Upper lobe of left lung (tissue), 6 donors: ENCODE measurements around the gene NOM1. TPM values are rescaled to one million over a fixed set of nuclear protein-coding genes. Genes with fewer than 3 reads are reported as not detected.

Source experiments
- ATAC-seq, 2 donors: fragments of 200-7000 bp; cut with Tn5 transposase; one replicate each; pipeline ENCODE4 v1.9.1; 2022; ENCODE audit warnings: mild to moderate bottlenecking in 2 of 2, moderate library complexity in 2 of 2; ENCODE audit not compliant: low FRiP score in 2 of 2
- DNase-seq, 2 donors: peaks; one replicate each; pipeline ENCODE4 v3.0.0-alpha.2; 2019 to 2020
- H3K27ac ChIP-seq, 4 donors: fragments of 200-600 bp; sonication (generic); one replicate each; pipeline ENCODE4 v1.5.1; 2016 to 2019
- H3K27me3 ChIP-seq, 4 donors: fragments of 200-600 bp; sonication (generic); one replicate each; pipeline ENCODE4 v1.5.1; 2017 to 2019
- H3K36me3 ChIP-seq, 4 donors: fragments of 200-600 bp; sonication (generic); one replicate each; pipeline ENCODE4 v1.5.1; 2016 to 2019
- H3K4me1 ChIP-seq, 4 donors: fragments of 200-600 bp; sonication (generic); one replicate each; pipeline ENCODE4 v1.5.1; 2018 to 2019
- H3K4me3 ChIP-seq, 4 donors: fragments of 200-600 bp; sonication (generic); one replicate each; pipeline ENCODE4 v1.5.1; 2017 to 2019; ENCODE audit warnings: mild to moderate bottlenecking in 2 of 4, moderate library complexity in 1 of 4
- H3K9me3 ChIP-seq, 4 donors: fragments of 200-600 bp; sonication (generic); one replicate each; pipeline ENCODE4 v1.5.1; 2018 to 2019
- CTCF ChIP-seq, 6 experiments: fragments of 450-650 bp in 4 of 6; fragments of 200-600 bp in 2 of 6; sonication (generic) in 2 of 6; IDR thresholded peaks; one replicate each; pipeline ENCODE4 v1.5.1; 2016 to 2019; ENCODE audit warnings: antibody characterized with exemption in 6 of 6
- EP300 ChIP-seq, 4 donors: sonication (generic); formaldehyde crosslinking; IDR thresholded peaks; one replicate each; pipeline ENCODE4 v1.5.1; 2017; ENCODE audit warnings: antibody characterized with exemption in 4 of 4, control low read depth in 2 of 4
- POLR2A ChIP-seq, 4 donors: fragments of 450-650 bp; IDR thresholded peaks; one replicate each; pipeline ENCODE4 v1.5.1; 2016 to 2017; ENCODE audit warnings: antibody characterized with exemption in 4 of 4, mild to moderate bottlenecking in 2 of 4
- POLR2AphosphoS5 ChIP-seq, 2 donors: sonication (generic); formaldehyde crosslinking; IDR thresholded peaks; one replicate each; pipeline ENCODE4 v1.5.1; 2017; ENCODE audit warnings: antibody characterized with exemption in 2 of 2
- WGBS, 2 donors: methylation state at CpG; one replicate each; pipeline ENCODE4 v1.1.5; 2017 to 2018; 5-methylcytosine and 5-hydroxymethylcytosine counted together
- total RNA-seq, 6 donors: library from RNA; depleted of rRNA in 4 of 6; stranded (reverse); fragments of >200 nt in 4 of 6; gene quantifications; one replicate each; pipeline versions ENCODE4 v1.1.0 to v1.2.1, GENCODE V29; 2016 to 2021
- donor health status: DM: no; HTN: no; CAD: no; lungs with moderate emphysema.
- donor health status: DM: no; HTN: yes; CAD: no; lungs with severe emphysema.

The NOM1 gene
- total RNA-seq, 6 donors from 2014 or later = 18.7 to 49.2 (median 22.8) TPM

- ATAC-seq (no peak), DNase-seq (no peak)
- Histone ChIP-seq H3K36me3 (no peaks in the 10 kb centered on the region), H3K4me1 (peaks cover 24 to 60% (median 38%) of the 10 kb centered on the region in 4 donors), H3K9me3 (no peaks in the 10 kb centered on the region), H3K4me3 (no peak overlapping the region), H3K27ac (no peak overlapping the region), H3K27me3 (peaks cover 0 to 75% (median 43%) of the 10 kb centered on the region in 4 donors)
- WGBS, 2 donors = 13 to 18% methylated on average over 16 to 32 of the region's 32 CpGs
- no peak for TF ChIP-seq POLR2A (IDR thresholded peaks at IDR 0.05)
- TF ChIP-seq CTCF (IDR thresholded peaks at IDR 0.05) = no peak
- no peak for TF ChIP-seq EP300 (IDR thresholded peaks at IDR 0.05)
- TF ChIP-seq POLR2AphosphoS5 (IDR thresholded peaks at IDR 0.05) = no peak
These were observed 52.7 kb downstream of the NOM1 start for GRCh38 chr7:157001920-157002818.

GRCh38 chr7:157002819-157003421 lies 53.4 kb downstream of the NOM1 start:
- Histone ChIP-seq H3K27ac (no peak overlapping the region), H3K4me3 (no peak overlapping the region), H3K36me3 (no peaks in the 10 kb centered on the region), H3K27me3 (peaks cover 0 to 80% (median 44%) of the 10 kb centered on the region in 4 donors), H3K9me3 (no peaks in the 10 kb centered on the region), H3K4me1 (peaks cover 24 to 60% (median 38%) of the 10 kb centered on the region in 4 donors)
- no peak for ATAC-seq
- DNase-seq = no peak
- TF ChIP-seq CTCF (IDR thresholded peaks at IDR 0.05) = no peak
- no peak for TF ChIP-seq POLR2AphosphoS5 (IDR thresholded peaks at IDR 0.05)
- TF ChIP-seq EP300 (IDR thresholded peaks at IDR 0.05) = no peak
- TF ChIP-seq POLR2A (IDR thresholded peaks at IDR 0.05) = no peak
- 6 to 12% methylated on average over 21 to 30 of the region's 47 CpGs for WGBS, 2 donors

- Histone ChIP-seq H3K36me3 (no peaks in the 10 kb centered on the region), H3K27ac (no peak overlapping the region), H3K4me3 (no peak overlapping the region), H3K4me1 (peaks cover 24 to 60% (median 38%) of the 10 kb centered on the region in 4 donors), H3K27me3 (peaks cover 0 to 85% (median 46%) of the 10 kb centered on the region in 4 donors), H3K9me3 (no peaks in the 10 kb centered on the region)
- ATAC-seq = no peak
- peak in 1 of 2 donors; percentile 80 for DNase-seq
- TF ChIP-seq CTCF (IDR thresholded peaks at IDR 0.05) (no peak), POLR2A (IDR thresholded peaks at IDR 0.05) (no peak), EP300 (IDR thresholded peaks at IDR 0.05) (no peak), POLR2AphosphoS5 (IDR thresholded peaks at IDR 0.05) (no peak)
- WGBS, 2 donors = 17 to 18% methylated on average over 1 to 6 of the region's 6 CpGs
These were observed 53.9 kb downstream of the NOM1 start for GRCh38 chr7:157003445-157003755.

GRCh38 chr7:157003756-157004520 lies 54.4 kb downstream of the NOM1 start:
- ATAC-seq = peak in 1 of 2 donors; percentile 18
- WGBS, 2 donors = 5 to 15% methylated on average over 31 to 55 of the region's 60 CpGs
- no peaks in the 10 kb centered on the region for H3K9me3 ChIP-seq
- H3K27me3 ChIP-seq = peaks cover 0 to 90% (median 49%) of the 10 kb centered on the region in 4 donors
- H3K36me3 ChIP-seq = no peaks in the 10 kb centered on the region
- DNase-seq = peak in 1 of 2 donors; percentile 77
- no peak overlapping the region for H3K27ac ChIP-seq
- no peak overlapping the region for H3K4me3 ChIP-seq
- no peak for TF ChIP-seq POLR2AphosphoS5 (IDR thresholded peaks at IDR 0.05)
- TF ChIP-seq EP300 (IDR thresholded peaks at IDR 0.05) = no peak
- peaks cover 24 to 60% (median 38%) of the 10 kb centered on the region in 4 donors for H3K4me1 ChIP-seq
